ENCODE measurements around the gene TSPAN9.

DNA sequence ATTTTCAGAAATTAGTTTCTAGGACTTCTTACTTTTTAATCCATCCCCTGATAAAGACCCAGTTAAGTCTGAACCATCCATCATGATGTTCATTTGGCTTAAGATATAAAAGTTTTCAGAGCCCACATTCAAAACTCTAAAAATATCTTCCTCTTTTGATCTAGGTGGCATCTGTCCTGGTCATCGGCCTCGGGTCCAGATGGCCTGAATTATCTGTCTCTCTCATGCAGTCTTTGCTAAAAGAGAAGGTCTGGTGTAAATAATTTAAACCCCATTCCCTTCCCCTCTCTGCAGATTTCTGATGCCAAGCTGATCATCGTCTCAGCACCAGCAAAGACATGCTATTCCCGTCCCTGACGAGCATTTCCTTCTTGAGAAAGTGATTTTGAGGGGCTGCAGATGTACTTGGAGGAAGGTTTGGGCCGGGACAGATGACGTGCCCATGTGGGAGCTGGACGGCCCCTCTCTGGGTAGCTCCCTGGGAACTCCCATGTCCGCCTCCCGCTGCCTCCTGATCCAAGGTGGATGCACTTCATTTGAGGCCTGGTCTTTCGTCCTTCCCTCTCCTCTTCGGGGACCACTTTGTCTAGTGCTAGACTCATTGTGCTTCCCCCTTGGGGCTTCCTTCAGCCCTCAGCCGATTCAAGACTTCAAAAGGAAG, 240.8 kb downstream of the TSPAN9 start:
- TF ChIP-seq, protein P1, sequence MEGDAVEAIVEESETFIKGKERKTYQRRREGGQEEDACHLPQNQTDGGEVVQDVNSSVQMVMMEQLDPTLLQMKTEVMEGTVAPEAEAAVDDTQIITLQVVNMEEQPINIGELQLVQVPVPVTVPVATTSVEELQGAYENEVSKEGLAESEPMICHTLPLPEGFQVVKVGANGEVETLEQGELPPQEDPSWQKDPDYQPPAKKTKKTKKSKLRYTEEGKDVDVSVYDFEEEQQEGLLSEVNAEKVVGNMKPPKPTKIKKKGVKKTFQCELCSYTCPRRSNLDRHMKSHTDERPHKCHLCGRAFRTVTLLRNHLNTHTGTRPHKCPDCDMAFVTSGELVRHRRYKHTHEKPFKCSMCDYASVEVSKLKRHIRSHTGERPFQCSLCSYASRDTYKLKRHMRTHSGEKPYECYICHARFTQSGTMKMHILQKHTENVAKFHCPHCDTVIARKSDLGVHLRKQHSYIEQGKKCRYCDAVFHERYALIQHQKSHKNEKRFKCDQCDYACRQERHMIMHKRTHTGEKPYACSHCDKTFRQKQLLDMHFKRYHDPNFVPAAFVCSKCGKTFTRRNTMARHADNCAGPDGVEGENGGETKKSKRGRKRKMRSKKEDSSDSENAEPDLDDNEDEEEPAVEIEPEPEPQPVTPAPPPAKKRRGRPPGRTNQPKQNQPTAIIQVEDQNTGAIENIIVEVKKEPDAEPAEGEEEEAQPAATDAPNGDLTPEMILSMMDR (optimal IDR thresholded peaks at IDR 0.05 in 1 of 3, IDR thresholded peaks at IDR 0.05 in 1 of 3, conservative IDR thresholded peaks at IDR 0.05 in 1 of 3; ENCODE audit: extremely low read depth in 1 of 3, insufficient read depth in 2 of 3, low read length in 3 of 3) = no peak
- no peak for TF ChIP-seq EZH2 (IDR thresholded peaks at IDR 0.05; ENCODE audit: low read length)
